ENCODE data around the gene ANKRD63.

GRCh38 chr15:40287505-40287904 is 4.6 kb upstream of the ANKRD63 start:
- no peak for TF ChIP-seq CTCF (CRISPR knock-in tag; IDR thresholded peaks at IDR 0.05)
- no peak for TF ChIP-seq SMC3 (IDR thresholded peaks at IDR 0.05; ENCODE audit: low read length)
- TF ChIP-seq EP300 (IDR thresholded peaks at IDR 0.05; ENCODE audit: low read depth in 2 of 2, low read length in 2 of 2) = no peak
- TF ChIP-seq EP300 (CRISPR knock-in tag; IDR thresholded peaks at IDR 0.05; ENCODE audit: borderline replicate concordance) = no peak
- no peak for TF ChIP-seq RFX5 (IDR thresholded peaks at IDR 0.05; ENCODE audit: low read depth, low read length)
- TF ChIP-seq ZBTB2 (CRISPR knock-in tag; IDR thresholded peaks at IDR 0.05; ENCODE audit: low read depth) = no peak
- no peak for TF ChIP-seq KDM3A (CRISPR knock-in tag; IDR thresholded peaks at IDR 0.05; ENCODE audit: low read depth)
- no peak for TF ChIP-seq ZZZ3 (CRISPR knock-in tag; IDR thresholded peaks at IDR 0.05; ENCODE audit: borderline replicate concordance)
- TF ChIP-seq ZNF879 (CRISPR knock-in tag; IDR thresholded peaks at IDR 0.05) = no peak
- TF ChIP-seq ATF3 (CRISPR knock-in tag; IDR thresholded peaks at IDR 0.05) = no peak
- TF ChIP-seq NKX3-1 (CRISPR knock-in tag; IDR thresholded peaks at IDR 0.05) = no peak
- TF ChIP-seq ZFP37 (CRISPR knock-in tag; IDR thresholded peaks at IDR 0.05; ENCODE audit: borderline replicate concordance) = no peak
- no peak for TF ChIP-seq CBX5 (CRISPR knock-in tag; IDR thresholded peaks at IDR 0.05; ENCODE audit: borderline replicate concordance)
- TF ChIP-seq MATR3 (CRISPR knock-in tag; IDR thresholded peaks at IDR 0.05) = no peak
